ENCODE data around the gene CDH1.

DNA sequence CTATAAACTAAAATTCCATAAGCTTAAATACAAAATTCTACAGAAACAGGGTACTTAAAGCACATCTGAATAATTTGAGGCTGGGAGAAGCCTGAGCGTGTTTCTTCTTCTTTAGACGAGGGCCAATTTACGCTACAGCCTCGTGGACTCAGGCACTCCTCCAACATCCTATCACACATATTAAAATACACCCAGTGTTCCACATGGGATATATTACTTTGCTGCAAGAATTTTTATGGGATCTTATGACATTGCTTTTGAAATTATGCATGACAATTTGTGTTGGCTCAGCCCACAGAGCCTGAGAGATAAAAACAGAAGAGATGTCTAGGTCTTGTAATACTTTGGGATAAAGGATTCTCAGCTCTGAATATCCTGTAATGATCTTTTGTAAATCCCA lies 102.7 kb downstream of the CDH1 start:
- TF ChIP-seq JUNB (IDR thresholded peaks at IDR 0.05; ENCODE audit: unreplicated experiment) (no peak), POLR2AphosphoS5 (IDR thresholded peaks at IDR 0.05; ENCODE audit: low read depth) (no peak), CTCF (conservative IDR thresholded peaks at IDR 0.05; ENCODE audit: low read depth in 2 of 2) (no peak), CREB1 (CRISPR knock-in tag; IDR thresholded peaks at IDR 0.05; ENCODE audit: low read depth) (no peak), NANOG (IDR thresholded peaks at IDR 0.05; ENCODE audit: borderline replicate concordance) (no peak), EZH2 (IDR thresholded peaks at IDR 0.05; ENCODE audit: low read depth, unreplicated experiment) (no peak), ZNF462 (CRISPR knock-in tag; IDR thresholded peaks at IDR 0.05) (no peak), ETS1 (IDR thresholded peaks at IDR 0.05) (no peak), STAT1 (IDR thresholded peaks at IDR 0.05; ENCODE audit: unreplicated experiment) (no peak), EZH2phosphoT487 (IDR thresholded peaks at IDR 0.05; ENCODE audit: unreplicated experiment) (no peak), ZNF331 (CRISPR knock-in tag; IDR thresholded peaks at IDR 0.05; ENCODE audit: low read depth) (no peak)
- TF ChIP-seq, protein P1, sequence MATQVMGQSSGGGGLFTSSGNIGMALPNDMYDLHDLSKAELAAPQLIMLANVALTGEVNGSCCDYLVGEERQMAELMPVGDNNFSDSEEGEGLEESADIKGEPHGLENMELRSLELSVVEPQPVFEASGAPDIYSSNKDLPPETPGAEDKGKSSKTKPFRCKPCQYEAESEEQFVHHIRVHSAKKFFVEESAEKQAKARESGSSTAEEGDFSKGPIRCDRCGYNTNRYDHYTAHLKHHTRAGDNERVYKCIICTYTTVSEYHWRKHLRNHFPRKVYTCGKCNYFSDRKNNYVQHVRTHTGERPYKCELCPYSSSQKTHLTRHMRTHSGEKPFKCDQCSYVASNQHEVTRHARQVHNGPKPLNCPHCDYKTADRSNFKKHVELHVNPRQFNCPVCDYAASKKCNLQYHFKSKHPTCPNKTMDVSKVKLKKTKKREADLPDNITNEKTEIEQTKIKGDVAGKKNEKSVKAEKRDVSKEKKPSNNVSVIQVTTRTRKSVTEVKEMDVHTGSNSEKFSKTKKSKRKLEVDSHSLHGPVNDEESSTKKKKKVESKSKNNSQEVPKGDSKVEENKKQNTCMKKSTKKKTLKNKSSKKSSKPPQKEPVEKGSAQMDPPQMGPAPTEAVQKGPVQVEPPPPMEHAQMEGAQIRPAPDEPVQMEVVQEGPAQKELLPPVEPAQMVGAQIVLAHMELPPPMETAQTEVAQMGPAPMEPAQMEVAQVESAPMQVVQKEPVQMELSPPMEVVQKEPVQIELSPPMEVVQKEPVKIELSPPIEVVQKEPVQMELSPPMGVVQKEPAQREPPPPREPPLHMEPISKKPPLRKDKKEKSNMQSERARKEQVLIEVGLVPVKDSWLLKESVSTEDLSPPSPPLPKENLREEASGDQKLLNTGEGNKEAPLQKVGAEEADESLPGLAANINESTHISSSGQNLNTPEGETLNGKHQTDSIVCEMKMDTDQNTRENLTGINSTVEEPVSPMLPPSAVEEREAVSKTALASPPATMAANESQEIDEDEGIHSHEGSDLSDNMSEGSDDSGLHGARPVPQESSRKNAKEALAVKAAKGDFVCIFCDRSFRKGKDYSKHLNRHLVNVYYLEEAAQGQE (IDR thresholded peaks at IDR 0.05; ENCODE audit: unreplicated experiment) = no peak

Measured in GM23338 (cell line).